ENCODE measurements around the gene NDUFA7.
A peak's percentile ranks its signal among the peaks of the same experiment; 100 is the strongest.
"Not testable (repeated sequence)": the region's sequence is repeated elsewhere in the genome, so short reads cannot be mapped to it uniquely, and the experiment has no call there.

NDUFA7 gene

DNA sequence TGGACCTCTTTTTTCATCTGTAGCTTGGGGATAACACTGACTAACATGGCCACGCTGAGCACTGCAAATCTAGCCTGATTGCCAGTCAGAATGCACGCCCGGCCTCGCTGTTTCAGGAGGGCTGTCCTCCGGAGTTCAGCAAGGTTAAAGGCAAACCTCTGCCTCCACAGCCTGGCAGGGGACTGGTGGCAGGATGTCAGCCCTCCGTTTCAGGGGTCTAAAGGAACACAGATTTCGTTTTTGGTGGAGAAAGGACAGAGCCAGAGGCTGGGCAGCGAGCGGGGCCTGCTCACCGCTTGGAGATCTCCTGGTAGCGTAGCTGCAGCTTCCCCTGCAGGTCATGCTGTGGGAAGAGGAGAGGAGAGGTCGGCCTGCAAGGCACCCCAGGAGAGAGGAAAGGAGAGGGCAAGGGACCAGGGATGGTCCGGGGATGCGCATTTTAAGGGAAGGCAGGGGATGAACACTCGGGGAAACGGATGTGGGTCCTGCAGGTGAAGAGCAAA, 560 bp downstream of the NDUFA7 start:
- peak in 3 of 56 donors; percentile 34 to 51 (median 49) for DNase-seq

DNA sequence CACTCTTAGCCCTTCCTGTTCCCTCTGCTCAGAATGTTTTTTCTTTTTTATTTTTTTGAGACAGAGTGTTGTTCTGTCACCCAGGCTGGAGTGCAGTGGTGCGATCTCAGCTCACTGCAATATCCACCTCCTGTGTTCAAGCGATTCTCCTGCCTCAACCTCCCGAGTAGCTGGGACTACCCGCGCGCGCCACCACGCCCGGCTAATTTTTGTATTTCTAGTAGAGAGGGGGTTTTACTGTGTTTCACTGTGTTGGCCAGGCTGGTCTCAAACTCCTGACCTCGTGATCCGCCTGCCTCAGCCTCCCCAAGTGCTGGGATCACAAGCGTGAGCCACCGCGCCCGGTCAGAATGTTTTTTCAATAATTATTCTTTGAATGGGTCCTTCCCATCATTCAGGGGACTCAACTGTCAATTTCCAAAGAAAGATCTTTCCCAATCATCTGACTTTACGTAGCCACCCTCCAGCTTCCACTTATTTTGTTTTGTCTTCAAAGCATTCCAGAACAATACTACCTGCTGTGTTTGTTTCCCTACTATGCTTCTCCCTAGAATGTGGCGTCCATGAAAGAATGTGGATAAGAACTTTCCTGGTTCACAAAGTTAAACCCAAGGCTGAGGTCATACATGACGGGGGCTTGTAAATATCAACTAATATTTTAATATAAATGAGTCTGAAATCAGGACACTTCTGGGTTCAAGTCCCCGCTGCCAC, 1.2 kb downstream of the NDUFA7 start:
- DNase-seq, result no peak

- DNase-seq, result not testable (repeated sequence)
These were observed 2.3 kb downstream of the NDUFA7 start for GRCh38 chr19:8318835-8319234.

DNA sequence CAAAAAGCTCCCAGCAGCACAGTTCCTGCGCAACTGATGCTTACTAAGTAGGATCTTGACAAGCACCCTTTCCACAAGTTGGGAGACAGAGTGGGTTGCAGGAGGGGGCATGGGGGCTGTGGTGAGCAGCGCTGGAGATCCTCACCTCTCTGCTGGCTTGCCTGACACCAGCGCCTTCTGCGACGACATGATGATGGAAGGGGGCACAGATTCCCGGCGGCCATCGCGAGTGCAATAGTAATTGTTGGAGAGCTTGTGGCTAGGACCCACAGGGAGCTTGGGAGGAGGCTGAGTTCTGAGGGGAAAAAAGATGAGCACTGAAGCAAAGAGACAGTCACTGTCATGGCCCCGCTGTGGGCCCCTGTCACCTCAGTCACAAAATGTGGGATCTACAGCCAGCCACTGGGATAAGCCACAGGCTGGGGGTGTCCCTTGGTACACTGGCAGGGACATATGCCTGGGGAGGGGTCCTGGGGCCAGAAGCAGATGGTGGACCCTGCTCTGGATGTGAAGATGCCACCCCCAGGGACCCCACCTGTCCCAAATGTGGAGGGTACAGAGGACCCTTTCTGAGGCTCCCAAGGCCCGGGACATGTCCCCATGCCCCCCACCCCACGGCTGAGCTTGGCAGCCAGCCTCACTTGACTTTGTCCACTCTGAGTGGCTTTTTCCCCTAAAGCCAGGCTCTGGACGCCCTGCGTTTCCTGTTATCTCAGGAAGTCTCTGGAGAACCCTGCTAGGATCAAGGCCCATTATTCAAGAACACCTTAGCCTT, 4.6 kb downstream of the NDUFA7 start:
- DNase-seq, result no peak

- not testable (repeated sequence) for DNase-seq
These were observed 6.1 kb downstream of the NDUFA7 start for GRCh38 chr19:8314981-8315640.

DNA sequence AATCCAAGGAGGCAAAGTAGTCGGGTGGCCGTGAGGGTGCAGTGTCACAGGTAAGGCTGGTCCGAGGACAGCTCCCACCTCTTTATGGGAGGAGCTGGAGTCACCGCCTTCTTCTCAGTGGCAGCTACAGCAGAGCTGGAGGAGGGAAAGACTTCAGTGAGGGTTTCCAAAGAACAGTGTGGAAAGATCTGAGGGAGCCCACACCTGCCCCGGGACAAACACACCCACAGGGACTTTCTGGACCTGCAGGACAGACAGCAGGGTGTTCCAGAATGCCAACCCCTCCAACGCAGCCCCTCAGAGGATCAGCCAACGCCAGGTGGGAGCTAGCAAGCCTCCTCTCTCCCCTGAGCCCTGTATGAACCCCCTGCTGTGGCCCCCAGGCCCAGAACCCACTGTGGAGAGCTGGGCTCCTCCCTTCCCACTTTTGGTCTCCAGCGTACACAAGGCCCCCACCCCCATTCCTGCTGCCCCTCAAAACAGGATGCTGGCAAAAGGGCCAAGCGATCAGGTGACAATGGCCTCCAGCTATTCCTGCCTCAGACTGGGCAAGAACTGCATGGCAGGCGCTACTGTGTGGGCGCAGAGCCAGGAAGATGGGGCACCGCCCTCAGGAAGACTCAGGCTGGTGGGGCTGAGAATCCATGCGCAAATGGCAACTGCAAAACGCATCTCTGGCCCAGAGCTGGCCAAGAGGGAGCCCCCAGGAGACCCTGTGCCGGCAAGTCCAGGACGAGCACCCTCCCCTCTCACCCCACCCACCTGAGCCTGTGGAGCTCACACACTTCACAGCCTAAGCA, 9.5 kb downstream of the NDUFA7 start:
- no peak for DNase-seq

- DNase-seq, result no peak
These were observed 10.7 kb downstream of the NDUFA7 start for GRCh38 chr19:8310342-8311055.

GRCh38 chr19:8308891-8309291, 12.3 kb downstream of the NDUFA7 start:
- DNase-seq, result no peak

DNA sequence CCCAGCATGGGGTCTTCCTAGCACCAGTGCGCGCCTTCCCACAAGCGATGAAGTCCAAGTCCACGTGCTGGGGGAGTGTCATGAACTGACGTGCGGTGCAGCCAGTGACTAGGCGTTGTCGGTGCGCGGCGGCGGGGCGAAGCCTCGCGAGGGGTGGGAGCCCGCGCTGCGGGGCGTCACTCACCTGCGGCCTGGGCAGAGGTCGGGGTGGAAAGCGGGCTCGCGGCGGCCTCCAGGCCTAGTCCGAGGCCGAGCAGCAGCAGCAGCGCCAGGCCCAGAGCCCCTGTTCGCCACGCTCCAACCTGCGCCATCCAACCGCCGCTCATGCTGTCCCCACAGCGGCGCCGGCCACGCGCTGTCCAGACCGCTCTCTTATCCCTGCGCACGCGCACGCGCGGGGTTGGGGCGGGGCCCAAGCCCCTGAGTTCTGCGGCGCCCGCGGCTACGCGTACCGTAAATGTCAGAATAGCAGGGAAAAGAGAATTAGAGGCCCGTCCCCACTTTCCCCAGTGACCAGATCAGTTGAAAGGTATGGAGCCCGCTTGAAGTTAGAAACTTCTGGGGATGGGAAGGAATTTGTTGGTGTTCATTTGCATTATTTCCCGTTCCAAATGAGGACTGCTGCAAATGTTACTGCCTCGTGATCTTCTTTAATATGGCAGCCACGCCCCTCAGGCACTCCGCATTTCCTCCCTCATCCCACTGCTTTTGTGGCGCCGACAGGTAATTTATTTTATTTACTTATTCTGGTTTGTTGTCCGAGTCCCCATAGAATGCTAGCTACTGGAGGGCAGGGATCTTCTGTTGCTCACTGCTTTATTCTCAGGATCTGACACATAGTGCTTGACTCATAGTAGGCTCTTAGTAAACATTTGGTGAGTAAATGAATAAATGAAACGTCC, 13.0 kb downstream of the NDUFA7 start, which contains the start of gene CD320:
TSS of gene CD320 (minus strand) at position 394 of the 902 bp plus-strand sequence. CDS start at position 326, 68 bp downstream.
- peak in 55 of 56 donors; percentile 44 to 95 (median 83) for DNase-seq

GRCh38 chr19:8307400-8307964, 13.7 kb downstream of the NDUFA7 start:
- DNase-seq, result no peak

DNA sequence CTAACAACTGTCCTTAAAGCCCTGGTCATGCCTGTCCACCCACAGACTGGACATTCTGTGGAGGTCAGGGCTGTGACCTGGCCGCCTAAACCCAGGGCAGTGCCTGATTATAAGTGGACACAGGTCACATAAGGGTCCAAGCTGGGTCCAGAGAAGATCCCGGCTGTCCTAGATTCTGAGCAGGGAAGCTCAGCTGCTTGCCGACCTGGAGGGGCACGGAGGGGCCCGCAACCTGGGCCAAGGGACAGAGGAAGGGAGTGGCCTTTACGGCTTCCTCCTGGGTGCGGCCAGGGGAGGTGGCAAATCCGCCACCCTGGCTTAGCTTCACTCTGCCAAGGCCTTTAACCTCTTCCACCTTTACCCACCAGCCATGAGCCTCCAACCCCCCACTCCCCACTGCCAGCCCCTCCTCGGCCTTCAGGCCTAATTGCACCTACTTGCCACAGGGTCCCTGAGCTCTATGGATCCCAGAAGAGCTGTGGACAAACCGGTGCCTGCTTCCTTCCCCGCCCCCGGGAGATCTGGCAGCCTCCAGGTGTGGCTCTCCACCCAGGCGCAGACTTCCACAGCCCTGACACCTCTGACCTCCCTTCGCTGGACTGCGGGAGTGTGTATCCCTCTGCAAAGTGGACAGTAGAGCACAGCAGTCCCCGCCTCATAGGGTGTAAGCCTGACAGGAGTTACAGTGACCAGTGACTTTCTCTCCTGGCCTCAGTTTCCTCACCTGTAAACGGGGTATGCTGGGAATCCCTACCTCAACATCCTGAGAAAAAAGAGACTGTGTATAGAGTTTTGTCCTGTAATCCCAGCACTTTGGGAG, 14.7 kb downstream of the NDUFA7 start:
- no peak for DNase-seq

- DNase-seq, result no peak
These were observed 15.4 kb downstream of the NDUFA7 start for GRCh38 chr19:8305798-8306197.

- no peak for DNase-seq
These were observed 16.1 kb downstream of the NDUFA7 start for GRCh38 chr19:8304841-8305621.

DNA sequence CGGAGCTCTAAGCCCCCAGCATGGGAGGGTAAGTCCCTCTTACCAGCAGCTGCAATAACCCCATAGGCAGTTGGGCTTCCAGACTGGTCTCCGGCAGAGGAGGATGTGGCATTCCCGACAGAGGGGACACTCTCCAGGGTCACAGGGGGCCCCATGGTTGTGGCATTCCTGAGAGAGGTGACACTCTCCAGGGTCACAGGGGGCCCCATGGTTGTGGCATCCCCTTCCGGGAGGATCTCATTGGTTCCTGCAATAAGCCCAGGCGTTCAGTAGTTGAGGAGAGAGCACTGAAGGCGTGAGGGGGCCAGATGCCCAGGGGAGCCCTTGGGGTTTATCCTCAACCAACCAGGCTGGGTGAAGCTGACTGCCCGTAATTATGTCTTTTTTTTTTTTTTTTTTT, 18.4 kb downstream of the NDUFA7 start:
- DNase-seq, result no peak

- peak in 3 of 56 donors; percentile 3 to 26 (median 4) for DNase-seq
These were observed 18.9 kb downstream of the NDUFA7 start for GRCh38 chr19:8302357-8302691.

DNA sequence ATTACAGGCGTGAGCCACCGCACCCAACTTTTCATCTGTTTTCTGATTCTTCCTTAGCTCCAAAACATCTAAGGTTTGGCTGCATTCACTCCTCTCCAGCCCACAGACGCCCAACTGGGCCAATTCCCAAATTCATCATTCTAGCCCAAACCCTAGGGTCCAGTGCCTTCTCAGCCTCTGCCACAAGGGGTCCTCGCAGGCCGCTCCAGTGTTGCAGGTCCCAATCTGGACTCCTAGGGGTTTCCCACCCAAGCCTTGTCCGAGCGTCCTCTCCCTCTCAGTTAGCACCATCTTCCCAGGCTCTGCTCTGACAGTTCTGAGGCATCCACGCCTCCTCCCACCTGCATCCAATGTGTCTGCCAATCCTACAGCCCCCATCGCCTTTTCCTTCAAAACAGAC, 29.8 kb downstream of the NDUFA7 start:
- DNase-seq, result not testable (repeated sequence)

DNA sequence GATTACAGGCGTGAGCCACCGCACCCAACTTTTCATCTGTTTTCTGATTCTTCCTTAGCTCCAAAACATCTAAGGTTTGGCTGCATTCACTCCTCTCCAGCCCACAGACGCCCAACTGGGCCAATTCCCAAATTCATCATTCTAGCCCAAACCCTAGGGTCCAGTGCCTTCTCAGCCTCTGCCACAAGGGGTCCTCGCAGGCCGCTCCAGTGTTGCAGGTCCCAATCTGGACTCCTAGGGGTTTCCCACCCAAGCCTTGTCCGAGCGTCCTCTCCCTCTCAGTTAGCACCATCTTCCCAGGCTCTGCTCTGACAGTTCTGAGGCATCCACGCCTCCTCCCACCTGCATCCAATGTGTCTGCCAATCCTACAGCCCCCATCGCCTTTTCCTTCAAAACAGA, 44.7 kb downstream of the NDUFA7 start:
- DNase-seq, result not testable (repeated sequence)

All from nucleus accumbens (tissue), 56 donors.